ENCODE measurements around the gene WHRN. TPM values are rescaled to one million over a fixed set of nuclear protein-coding genes. Genes with fewer than 3 reads are reported as not detected.

WHRN gene
- total and polyA plus RNA-seq, 7 experiments from 2014 or later, result 0.12 to 24.0 (median 2.5) TPM; not detected in 1

GRCh38 chr9:114460513-114461199, 44.6 kb downstream of the WHRN start:
- Histone ChIP-seq H3K4me3 (ENCODE audit: low read length) (no peak overlapping the region), H3K9me3 (ENCODE audit: control insufficient read depth in 2 of 3, low read length in 3 of 3) (no peaks in the 10 kb centered on the region), H3K27me3 (ENCODE audit: control insufficient read depth in 2 of 2, insufficient read depth in 2 of 2, low read length in 2 of 2) (no peaks in the 10 kb centered on the region), H3K27ac (ENCODE audit: low read depth, low read length) (no peak overlapping the region), H3K36me3 (ENCODE audit: control insufficient read depth in 2 of 3, insufficient read depth in 3 of 3, low read length in 3 of 3) (no peaks in the 10 kb centered on the region), H3K4me1 (ENCODE audit: control insufficient read depth in 2 of 2, insufficient read depth in 2 of 2, low read length in 2 of 2) (no peaks in the 10 kb centered on the region)
- Mint-ChIP-seq H3K9me3 (no peaks in the 10 kb centered on the region), H3K27ac (no peak overlapping the region), H3K36me3 (no peaks in the 10 kb centered on the region), H3K27me3 (peaks cover 0 to 18% (median 0%) of the 10 kb centered on the region in 5 donors), H3K4me3 (no peak overlapping the region), H3K4me1 (peaks cover 0 to 3% (median 0%) of the 10 kb centered on the region in 7 donors)
- POLR2A ChIA-PET, result interaction anchor here (0.6 kb wide), 1 partner anchor 131 kb away, joined by 3 read pairs; no protein-coding TSS in a partner anchor
- no peak for ATAC-seq
- intact Hi-C loops (cut with micrococcal nuclease), result no loop called here
- CTCF ChIA-PET, result no interaction called here
- DNase-seq, result no peak

DNA sequence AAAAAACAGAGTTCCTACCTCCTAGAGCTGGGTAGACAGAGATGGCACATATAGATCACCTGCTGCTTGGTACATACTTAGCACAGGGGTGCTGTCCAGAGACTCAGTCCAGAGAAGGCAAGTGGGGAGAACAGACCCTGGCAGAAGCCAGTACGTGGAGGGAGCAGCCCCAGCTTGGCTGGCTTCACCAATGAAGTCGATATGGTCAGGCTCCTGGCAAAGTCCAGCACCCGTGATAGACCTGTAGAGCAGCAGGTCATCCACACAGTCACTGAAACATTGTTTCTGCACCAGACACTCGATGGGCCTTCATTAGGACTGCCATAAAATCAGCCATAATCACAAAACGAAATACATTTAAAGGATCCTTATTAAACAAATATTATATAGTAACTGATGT, 45.8 kb downstream of the WHRN start:
- Mint-ChIP-seq H3K27ac (no peak overlapping the region), H3K4me3 (no peak overlapping the region), H3K27me3 (peaks cover 0 to 26% (median 0%) of the 10 kb centered on the region in 5 donors), H3K9me3 (peaks cover 0 to 3% (median 0%) of the 10 kb centered on the region in 11 donors), H3K36me3 (peaks cover 0 to 3% (median 0%) of the 10 kb centered on the region in 5 donors), H3K4me1 (peaks cover 0 to 2% (median 0%) of the 10 kb centered on the region in 7 donors)
- intact Hi-C loops (cut with micrococcal nuclease), result no loop called here
- ATAC-seq, result no peak
- H3K4me3 ChIP-seq (ENCODE audit: low read length), result no peak overlapping the region
- no peaks in the 10 kb centered on the region for H3K27me3 ChIP-seq (ENCODE audit: control insufficient read depth in 2 of 2, insufficient read depth in 2 of 2, low read length in 2 of 2)
- no peaks in the 10 kb centered on the region for H3K4me1 ChIP-seq (ENCODE audit: control insufficient read depth in 2 of 2, insufficient read depth in 2 of 2, low read length in 2 of 2)
- no peaks in the 10 kb centered on the region for H3K36me3 ChIP-seq (ENCODE audit: control insufficient read depth in 2 of 3, insufficient read depth in 3 of 3, low read length in 3 of 3)
- DNase-seq, result no peak
- ChIA-PET POLR2A (no interaction called here), CTCF (no interaction called here)
- no peaks in the 10 kb centered on the region for H3K9me3 ChIP-seq (ENCODE audit: control insufficient read depth in 2 of 3, low read length in 3 of 3)
- H3K27ac ChIP-seq (ENCODE audit: low read depth, low read length), result no peak overlapping the region

- peaks cover 7 to 13% of the 10 kb centered on the region in 2 donors for H3K4me1 ChIP-seq (ENCODE audit: control insufficient read depth in 2 of 2, insufficient read depth in 2 of 2, low read length in 2 of 2)
- H3K4me3 Mint-ChIP-seq, result no peak overlapping the region
- ChIA-PET CTCF (interaction anchor here (0.7 kb wide), 1 partner anchor 205 kb away, joined by 4 read pairs; no protein-coding TSS in a partner anchor), POLR2A (no interaction called here)
- H3K36me3 Mint-ChIP-seq, result peaks cover 0 to 9% (median 4%) of the 10 kb centered on the region in 5 donors
- H3K36me3 ChIP-seq (ENCODE audit: control insufficient read depth in 2 of 3, insufficient read depth in 3 of 3, low read length in 3 of 3), result no peaks in the 10 kb centered on the region
- H3K9me3 ChIP-seq (ENCODE audit: control insufficient read depth in 2 of 3, low read length in 3 of 3), result no peaks in the 10 kb centered on the region
- no peak for DNase-seq
- H3K27ac ChIP-seq (ENCODE audit: low read depth, low read length), result no peak overlapping the region
- no peak overlapping the region for H3K27ac Mint-ChIP-seq
- ATAC-seq, result no peak
- H3K27me3 Mint-ChIP-seq, result peaks cover 0 to 35% (median 0%) of the 10 kb centered on the region in 5 donors
- peaks cover 0 to 22% (median 6%) of the 10 kb centered on the region in 11 donors for H3K9me3 Mint-ChIP-seq
- H3K4me1 Mint-ChIP-seq, result peaks cover 12 to 20% (median 17%) of the 10 kb centered on the region in 7 donors
- H3K4me3 ChIP-seq (ENCODE audit: low read length), result no peak overlapping the region
- intact Hi-C loops (cut with micrococcal nuclease), result no loop called here
- H3K27me3 ChIP-seq (ENCODE audit: control insufficient read depth in 2 of 2, insufficient read depth in 2 of 2, low read length in 2 of 2), result no peaks in the 10 kb centered on the region
Observed at GRCh38 chr9:114456929-114457328, 48.3 kb downstream of the WHRN start.

DNA sequence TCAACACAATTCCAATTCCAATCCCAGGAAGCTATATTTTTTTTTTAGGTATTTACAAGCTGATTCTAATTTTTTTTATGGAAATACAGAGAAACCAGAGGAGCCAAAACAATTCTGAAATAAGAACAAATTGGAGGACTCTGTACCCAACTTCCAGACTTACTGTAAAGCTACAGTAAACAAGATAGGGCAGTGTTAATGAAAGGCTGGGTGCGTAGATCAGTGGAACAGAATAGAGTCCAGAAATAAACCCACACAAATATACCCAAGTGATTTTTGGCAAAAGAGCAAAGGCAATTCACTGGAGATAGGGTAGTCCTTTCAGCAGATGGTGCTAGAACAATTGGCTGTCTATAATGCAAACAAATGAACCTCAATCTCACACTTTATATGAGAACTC, 50.6 kb downstream of the WHRN start:
- POLR2A ChIA-PET, result interaction anchor here (0.8 kb wide), 1 partner anchor 50 kb away, joined by 3 read pairs; no protein-coding TSS in a partner anchor
- Histone ChIP-seq H3K4me3 (ENCODE audit: low read length) (no peak overlapping the region), H3K27ac (ENCODE audit: low read depth, low read length) (no peak overlapping the region), H3K4me1 (ENCODE audit: control insufficient read depth in 2 of 2, insufficient read depth in 2 of 2, low read length in 2 of 2) (peaks cover 7 to 22% of the 10 kb centered on the region in 2 donors), H3K9me3 (ENCODE audit: control insufficient read depth in 2 of 3, low read length in 3 of 3) (no peaks in the 10 kb centered on the region), H3K27me3 (ENCODE audit: control insufficient read depth in 2 of 2, insufficient read depth in 2 of 2, low read length in 2 of 2) (no peaks in the 10 kb centered on the region), H3K36me3 (ENCODE audit: control insufficient read depth in 2 of 3, insufficient read depth in 3 of 3, low read length in 3 of 3) (no peaks in the 10 kb centered on the region)
- H3K27me3 Mint-ChIP-seq, result peaks cover 0 to 32% (median 0%) of the 10 kb centered on the region in 5 donors
- H3K4me3 Mint-ChIP-seq, result no peak overlapping the region
- ATAC-seq (no peak), DNase-seq (no peak)
- peak overlapping the region in 1 of 9 donors; percentile 8 for H3K27ac Mint-ChIP-seq
- intact Hi-C loops (cut with micrococcal nuclease), result loop anchor here in 1 of 2 donors (5.0 kb wide), 2 partner anchors 33 to 53 kb away; partner anchors contain the start of gene WHRN
- peaks cover 13 to 34% (median 24%) of the 10 kb centered on the region in 7 donors for H3K4me1 Mint-ChIP-seq
- CTCF ChIA-PET, result interaction anchor here (1.0 kb wide), 1 partner anchor 95 kb away, joined by 4 read pairs; no protein-coding TSS in a partner anchor
- H3K36me3 Mint-ChIP-seq, result peaks cover 0 to 9% (median 4%) of the 10 kb centered on the region in 5 donors
- peaks cover 0 to 22% (median 6%) of the 10 kb centered on the region in 11 donors for H3K9me3 Mint-ChIP-seq

DNA sequence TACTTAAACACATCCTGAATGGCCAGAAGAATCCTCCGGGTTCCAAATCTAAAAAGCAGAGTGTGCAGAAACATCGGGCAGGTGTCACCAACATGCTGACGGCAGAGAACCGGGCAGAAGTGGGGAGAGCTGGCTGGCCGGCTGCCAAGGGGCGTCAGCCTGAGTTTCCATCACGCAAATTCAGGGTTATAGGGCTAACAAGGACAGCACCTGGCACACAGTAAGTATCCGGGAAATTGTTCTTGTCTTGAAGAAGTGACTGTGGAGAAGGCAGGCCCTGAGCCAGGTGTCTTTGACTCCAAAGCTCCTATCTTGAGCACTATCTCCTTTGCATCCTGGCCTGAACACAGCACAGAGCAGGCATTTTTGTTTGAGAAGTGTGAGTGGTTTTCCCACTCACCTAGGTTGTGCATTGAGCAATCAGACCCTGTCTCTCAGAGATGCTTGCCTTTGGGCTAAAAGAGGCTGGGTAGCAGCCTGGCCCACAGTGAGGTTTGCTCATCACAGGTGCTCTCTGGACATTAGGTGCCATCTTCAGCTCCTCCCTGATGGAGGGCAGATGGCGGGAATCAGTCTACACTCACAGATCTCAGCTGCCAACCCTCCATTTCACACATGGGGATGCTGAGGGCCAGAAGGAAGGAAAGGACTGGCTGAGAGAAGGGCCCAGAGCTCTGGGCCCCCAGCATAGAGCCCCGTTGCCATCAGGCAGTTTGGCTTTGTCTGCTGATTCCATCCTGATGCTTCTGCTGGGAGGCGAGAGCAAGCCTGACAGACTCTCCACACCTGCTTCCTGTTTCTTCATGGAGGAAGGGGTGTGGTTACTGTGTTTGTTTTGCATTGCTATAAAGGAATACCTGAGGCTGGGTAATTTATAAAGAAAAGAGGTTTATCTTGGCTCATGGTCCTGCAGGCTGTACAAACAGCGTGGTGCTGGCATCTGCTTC, 52.8 kb downstream of the WHRN start:
- Mint-ChIP-seq H3K36me3 (peaks cover 0 to 9% (median 4%) of the 10 kb centered on the region in 5 donors), H3K4me1 (peaks cover 15 to 34% (median 24%) of the 10 kb centered on the region in 7 donors), H3K27me3 (peaks cover 0 to 30% (median 0%) of the 10 kb centered on the region in 5 donors), H3K9me3 (peaks cover 0 to 22% (median 6%) of the 10 kb centered on the region in 11 donors), H3K4me3 (peak overlapping the region; percentile 18 to 66 (median 48)), H3K27ac (peak overlapping the region; percentile 63 to 95 (median 84))
- no peak for ATAC-seq
- H3K36me3 ChIP-seq (ENCODE audit: control insufficient read depth in 2 of 3, insufficient read depth in 3 of 3, low read length in 3 of 3), result no peaks in the 10 kb centered on the region
- DNase-seq, result peak in 7 of 9 donors; percentile 33 to 55 (median 45)
- intact Hi-C loops (cut with micrococcal nuclease), result loop anchor here in 1 of 2 donors (5.0 kb wide), 2 partner anchors 35 to 55 kb away; partner anchors contain the start of gene WHRN
- ChIA-PET POLR2A (interaction anchor here (1.1 kb wide), 1 partner anchor 64 kb away, joined by 3 read pairs; the partner anchor contains the start of gene AKNA), CTCF (no interaction called here)
- H3K9me3 ChIP-seq (ENCODE audit: control insufficient read depth in 2 of 3, low read length in 3 of 3), result no peaks in the 10 kb centered on the region
- no peaks in the 10 kb centered on the region for H3K27me3 ChIP-seq (ENCODE audit: control insufficient read depth in 2 of 2, insufficient read depth in 2 of 2, low read length in 2 of 2)
- peaks cover 7 to 22% of the 10 kb centered on the region in 2 donors for H3K4me1 ChIP-seq (ENCODE audit: control insufficient read depth in 2 of 2, insufficient read depth in 2 of 2, low read length in 2 of 2)
- peak overlapping the region; percentile 42 for H3K27ac ChIP-seq (ENCODE audit: low read depth, low read length)
- H3K4me3 ChIP-seq (ENCODE audit: low read length), result peak overlapping the region; percentile 23

DNA sequence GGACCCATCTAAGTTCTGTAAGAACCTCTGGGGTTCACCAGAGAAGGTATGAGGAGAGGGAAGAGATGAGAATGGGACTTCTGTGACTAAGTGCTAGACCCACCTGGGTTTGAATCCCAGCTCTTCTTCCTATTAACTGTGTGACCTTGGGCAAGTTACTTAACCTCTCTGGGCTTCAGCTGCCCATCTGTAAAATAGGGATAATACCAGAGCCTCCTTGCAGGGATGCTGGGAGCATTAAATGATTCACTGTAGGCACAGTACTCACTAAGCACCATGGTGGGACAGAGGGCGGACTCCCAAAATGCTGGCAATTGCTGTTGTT, 53.6 kb downstream of the WHRN start:
- ChIA-PET CTCF (interaction anchor here (1.1 kb wide), 1 partner anchor 18 kb away, joined by 4 read pairs; no protein-coding TSS in a partner anchor), POLR2A (interaction anchor here (1.1 to 1.3 kb wide), 2 partner anchors 32 to 63 kb away, joined by 3 read pairs; partner anchors contain the start of gene AKNA)
- DNase-seq (no peak), ATAC-seq (no peak)
- Histone ChIP-seq H3K36me3 (ENCODE audit: control insufficient read depth in 2 of 3, insufficient read depth in 3 of 3, low read length in 3 of 3) (no peaks in the 10 kb centered on the region), H3K27me3 (ENCODE audit: control insufficient read depth in 2 of 2, insufficient read depth in 2 of 2, low read length in 2 of 2) (no peaks in the 10 kb centered on the region), H3K9me3 (ENCODE audit: control insufficient read depth in 2 of 3, low read length in 3 of 3) (no peaks in the 10 kb centered on the region), H3K4me3 (ENCODE audit: low read length) (no peak overlapping the region), H3K4me1 (ENCODE audit: control insufficient read depth in 2 of 2, insufficient read depth in 2 of 2, low read length in 2 of 2) (peaks cover 7 to 22% of the 10 kb centered on the region in 2 donors), H3K27ac (ENCODE audit: low read depth, low read length) (peak overlapping the region; percentile 38)
- peaks cover 0 to 22% (median 6%) of the 10 kb centered on the region in 11 donors for H3K9me3 Mint-ChIP-seq
- H3K27me3 Mint-ChIP-seq, result peaks cover 0 to 28% (median 0%) of the 10 kb centered on the region in 5 donors
- peaks cover 0 to 9% (median 4%) of the 10 kb centered on the region in 5 donors for H3K36me3 Mint-ChIP-seq
- H3K27ac Mint-ChIP-seq, result peak overlapping the region in 8 of 9 donors; percentile 69 to 95 (median 76)
- peaks cover 17 to 34% (median 24%) of the 10 kb centered on the region in 7 donors for H3K4me1 Mint-ChIP-seq
- intact Hi-C loops (cut with micrococcal nuclease), result loop anchor here in 1 of 2 donors (5.0 kb wide), 2 partner anchors 36 to 56 kb away; partner anchors contain the start of gene WHRN
- peak overlapping the region in 5 of 10 donors; percentile 6 to 51 (median 39) for H3K4me3 Mint-ChIP-seq

Measured in naive thymus-derived CD4-positive, alpha-beta T cell (primary cell).